Fibroblast of the aortic adventitia (primary cell): ENCODE data around the gene SKA2. TPM values are rescaled to one million over a fixed set of nuclear protein-coding genes. Genes with fewer than 3 reads are reported as not detected.

Experiments used
- DNase-seq: peaks from one replicate; pipeline ENCODE4 v3.0.0-alpha.2; 2010; ENCODE audit warnings: low read depth
- H3K4me3 ChIP-seq: 2 replicates; pipeline ENCODE4 v1.5.1; 2011; ENCODE audit warnings: low read depth, mild to moderate bottlenecking, control low read depth, low read length, moderate library complexity
- CTCF ChIP-seq: IDR thresholded peaks from 2 replicates; pipeline ENCODE4 v1.5.1; 2011; ENCODE audit warnings: mild to moderate bottlenecking, low read length, control low read depth, inconsistent platforms; ENCODE audit not compliant: insufficient read depth
- total RNA-seq: library from RNA; depleted of rRNA; stranded (reverse); fragments of >200 nt; gene quantifications from 2 replicates; pipeline ENCODE4 v1.2.3, GENCODE V29; 2012; ENCODE audit warnings: low replicate concordance

The SKA2 gene
- total RNA-seq, 1 donor = 63.4 TPM

- DNase-seq = no peak
- H3K4me3 ChIP-seq = no peak overlapping the region
- no peak for TF ChIP-seq CTCF
These were observed 17.5 kb upstream of the SKA2 start for GRCh38 chr17:59172436-59173004.

- no peak for TF ChIP-seq CTCF
- DNase-seq = peak; percentile 45
- H3K4me3 ChIP-seq = no peak overlapping the region
These were observed 12.6 kb upstream of the SKA2 start for GRCh38 chr17:59167571-59168001.

GRCh38 chr17:59165933-59166342 lies 11.0 kb upstream of the SKA2 start:
- peak; percentile 66 for DNase-seq
- TF ChIP-seq CTCF = peak; percentile 71
- no peak overlapping the region for H3K4me3 ChIP-seq

- H3K4me3 ChIP-seq = no peak overlapping the region
- no peak for TF ChIP-seq CTCF
- no peak for DNase-seq
These were observed 6.5 kb upstream of the SKA2 start for GRCh38 chr17:59161477-59161876.

- no peak overlapping the region for H3K4me3 ChIP-seq
These were observed 5.4 kb upstream of the SKA2 start for GRCh38 chr17:59160157-59161025.

More at GRCh38 chr17:59160157-59161025, 5.4 kb upstream of the SKA2 start:
- DNase-seq = peak; percentile 12
- TF ChIP-seq CTCF = no peak
